NCI-H524 (cell line): ENCODE data around the gene FMO2.

Experiments used
- DNase-seq, 2 experiments: peaks; one replicate each; lab custom pipeline; 2025; lab: John Stamatoyannopoulos, UW

FMO2 gene

DNA sequence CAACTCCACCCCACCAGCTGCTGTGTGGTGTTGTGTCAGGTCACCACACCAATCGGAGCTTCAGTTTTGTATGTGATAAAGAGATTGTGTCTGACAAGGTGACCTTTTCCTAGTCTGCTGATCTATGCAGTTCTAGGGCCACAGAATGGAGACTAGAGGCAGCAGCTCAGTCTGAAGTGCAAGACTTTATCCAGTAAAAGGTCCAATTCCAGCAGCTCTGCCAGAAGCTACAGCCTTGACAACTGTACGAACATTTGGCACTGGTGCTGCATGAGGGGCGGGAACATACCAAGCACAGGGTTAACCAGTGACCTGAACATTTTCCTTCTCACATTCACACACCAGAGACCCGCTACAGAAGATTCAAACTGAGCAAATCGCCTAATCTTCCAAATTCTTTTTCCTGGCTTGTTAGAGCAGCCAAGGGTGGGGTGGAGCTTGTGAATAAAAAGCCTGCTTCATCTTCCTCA, 72.5 kb downstream of the FMO2 start:
- no peak for DNase-seq

DNA sequence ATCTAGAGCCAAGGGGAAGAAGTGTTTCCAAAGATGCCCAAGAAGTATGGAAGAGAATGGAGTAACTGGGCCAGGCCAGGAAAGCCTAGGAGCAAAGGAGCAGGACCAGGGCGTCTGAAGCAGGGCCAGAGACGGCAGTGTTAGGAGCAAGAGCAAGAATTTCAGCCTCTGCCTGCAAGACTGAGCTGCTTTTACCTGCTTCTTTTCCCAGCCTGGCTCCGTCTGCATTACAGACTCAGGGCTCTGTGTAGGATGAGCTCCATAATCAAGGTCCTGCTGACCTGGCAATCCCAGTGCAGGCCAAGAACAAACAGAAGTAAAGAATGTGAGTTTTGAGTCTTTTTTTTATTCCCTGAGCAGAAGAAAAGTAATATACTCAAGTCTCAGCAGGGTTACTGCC, 73.3 kb downstream of the FMO2 start:
- no peak for DNase-seq

DNA sequence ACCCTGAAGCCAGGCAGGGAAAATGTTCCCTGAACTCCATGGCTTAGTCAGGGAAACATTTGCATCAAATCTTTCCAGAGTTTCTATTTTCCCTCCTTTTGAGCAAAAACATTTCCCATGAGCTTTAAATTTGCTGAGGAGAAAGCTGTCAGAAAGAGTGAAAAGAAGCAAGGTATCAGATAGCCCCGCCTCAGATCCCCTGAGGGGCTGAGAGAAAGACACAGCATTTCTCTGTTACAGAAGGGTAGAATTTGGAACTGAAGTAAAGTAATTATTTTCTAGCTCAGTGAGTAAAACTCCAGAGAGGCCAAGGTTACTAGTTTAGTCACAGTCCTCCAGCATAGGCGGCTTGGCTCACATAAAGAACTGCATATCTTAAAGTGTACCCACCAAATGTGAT, 73.8 kb downstream of the FMO2 start:
- DNase-seq, result no peak
